Measurements from ENCODE around the gene FRMD1.

FRMD1 gene

DNA sequence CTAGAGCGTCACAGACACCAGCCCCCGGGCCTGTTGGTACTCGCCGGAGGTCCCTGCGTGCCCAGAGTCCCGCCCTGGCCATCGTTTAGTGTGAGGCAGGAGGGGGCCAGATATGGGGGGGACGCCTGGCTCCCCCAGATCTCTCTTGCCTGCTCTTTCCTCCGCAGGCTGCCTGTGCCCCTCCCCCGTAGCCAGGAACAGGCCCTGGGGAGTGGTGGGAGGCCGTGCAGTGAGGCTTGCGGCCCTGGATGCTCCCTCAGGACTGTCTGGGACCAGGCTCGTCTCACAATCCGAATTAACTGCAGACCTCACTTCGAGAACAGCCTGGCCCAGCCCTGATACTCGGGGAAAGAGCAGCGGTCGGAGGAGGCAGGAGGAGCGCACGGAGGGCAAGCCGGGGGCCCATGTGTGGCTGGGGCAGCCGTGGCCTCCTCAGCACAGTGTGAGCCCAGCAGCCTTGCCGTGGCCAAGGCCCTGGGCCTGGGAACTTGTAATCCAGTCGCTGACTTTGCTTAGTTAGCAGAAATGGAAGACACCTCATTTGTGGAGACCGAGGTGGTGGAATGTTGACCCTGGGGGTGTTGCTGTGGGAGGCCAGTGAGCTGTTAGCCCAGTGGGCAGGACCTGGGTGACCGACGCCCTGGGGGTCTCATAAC lies 28.7 kb downstream of the FRMD1 start:
- DNase-seq (ENCODE audit: low read depth in 1 of 2, low spot score in 1 of 2), result no peak
- no peak overlapping the region for H3K27ac ChIP-seq (replicated peaks)
- no peaks in the 10 kb centered on the region for H3K27me3 ChIP-seq (ENCODE audit: insufficient read depth, poor library complexity, severe bottlenecking)
- H3K4me3 ChIP-seq (replicated peaks; ENCODE audit: insufficient read depth, low read length), result no peak overlapping the region
- TF ChIP-seq, protein P1, sequence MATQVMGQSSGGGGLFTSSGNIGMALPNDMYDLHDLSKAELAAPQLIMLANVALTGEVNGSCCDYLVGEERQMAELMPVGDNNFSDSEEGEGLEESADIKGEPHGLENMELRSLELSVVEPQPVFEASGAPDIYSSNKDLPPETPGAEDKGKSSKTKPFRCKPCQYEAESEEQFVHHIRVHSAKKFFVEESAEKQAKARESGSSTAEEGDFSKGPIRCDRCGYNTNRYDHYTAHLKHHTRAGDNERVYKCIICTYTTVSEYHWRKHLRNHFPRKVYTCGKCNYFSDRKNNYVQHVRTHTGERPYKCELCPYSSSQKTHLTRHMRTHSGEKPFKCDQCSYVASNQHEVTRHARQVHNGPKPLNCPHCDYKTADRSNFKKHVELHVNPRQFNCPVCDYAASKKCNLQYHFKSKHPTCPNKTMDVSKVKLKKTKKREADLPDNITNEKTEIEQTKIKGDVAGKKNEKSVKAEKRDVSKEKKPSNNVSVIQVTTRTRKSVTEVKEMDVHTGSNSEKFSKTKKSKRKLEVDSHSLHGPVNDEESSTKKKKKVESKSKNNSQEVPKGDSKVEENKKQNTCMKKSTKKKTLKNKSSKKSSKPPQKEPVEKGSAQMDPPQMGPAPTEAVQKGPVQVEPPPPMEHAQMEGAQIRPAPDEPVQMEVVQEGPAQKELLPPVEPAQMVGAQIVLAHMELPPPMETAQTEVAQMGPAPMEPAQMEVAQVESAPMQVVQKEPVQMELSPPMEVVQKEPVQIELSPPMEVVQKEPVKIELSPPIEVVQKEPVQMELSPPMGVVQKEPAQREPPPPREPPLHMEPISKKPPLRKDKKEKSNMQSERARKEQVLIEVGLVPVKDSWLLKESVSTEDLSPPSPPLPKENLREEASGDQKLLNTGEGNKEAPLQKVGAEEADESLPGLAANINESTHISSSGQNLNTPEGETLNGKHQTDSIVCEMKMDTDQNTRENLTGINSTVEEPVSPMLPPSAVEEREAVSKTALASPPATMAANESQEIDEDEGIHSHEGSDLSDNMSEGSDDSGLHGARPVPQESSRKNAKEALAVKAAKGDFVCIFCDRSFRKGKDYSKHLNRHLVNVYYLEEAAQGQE (IDR thresholded peaks at IDR 0.05; ENCODE audit: insufficient replicate concordance, low read depth), result no peak
- no peak for TF ChIP-seq GABPA (IDR thresholded peaks at IDR 0.05; ENCODE audit: low read depth)
- TF ChIP-seq, protein P2, sequence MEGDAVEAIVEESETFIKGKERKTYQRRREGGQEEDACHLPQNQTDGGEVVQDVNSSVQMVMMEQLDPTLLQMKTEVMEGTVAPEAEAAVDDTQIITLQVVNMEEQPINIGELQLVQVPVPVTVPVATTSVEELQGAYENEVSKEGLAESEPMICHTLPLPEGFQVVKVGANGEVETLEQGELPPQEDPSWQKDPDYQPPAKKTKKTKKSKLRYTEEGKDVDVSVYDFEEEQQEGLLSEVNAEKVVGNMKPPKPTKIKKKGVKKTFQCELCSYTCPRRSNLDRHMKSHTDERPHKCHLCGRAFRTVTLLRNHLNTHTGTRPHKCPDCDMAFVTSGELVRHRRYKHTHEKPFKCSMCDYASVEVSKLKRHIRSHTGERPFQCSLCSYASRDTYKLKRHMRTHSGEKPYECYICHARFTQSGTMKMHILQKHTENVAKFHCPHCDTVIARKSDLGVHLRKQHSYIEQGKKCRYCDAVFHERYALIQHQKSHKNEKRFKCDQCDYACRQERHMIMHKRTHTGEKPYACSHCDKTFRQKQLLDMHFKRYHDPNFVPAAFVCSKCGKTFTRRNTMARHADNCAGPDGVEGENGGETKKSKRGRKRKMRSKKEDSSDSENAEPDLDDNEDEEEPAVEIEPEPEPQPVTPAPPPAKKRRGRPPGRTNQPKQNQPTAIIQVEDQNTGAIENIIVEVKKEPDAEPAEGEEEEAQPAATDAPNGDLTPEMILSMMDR (IDR thresholded peaks at IDR 0.05; ENCODE audit: insufficient read depth, low read length), result no peak
- TF ChIP-seq POLR2AphosphoS5 (IDR thresholded peaks at IDR 0.05; ENCODE audit: low read depth), result no peak
- no peak for TF ChIP-seq SPI1 (IDR thresholded peaks at IDR 0.05; ENCODE audit: borderline replicate concordance, low read depth)

DNA sequence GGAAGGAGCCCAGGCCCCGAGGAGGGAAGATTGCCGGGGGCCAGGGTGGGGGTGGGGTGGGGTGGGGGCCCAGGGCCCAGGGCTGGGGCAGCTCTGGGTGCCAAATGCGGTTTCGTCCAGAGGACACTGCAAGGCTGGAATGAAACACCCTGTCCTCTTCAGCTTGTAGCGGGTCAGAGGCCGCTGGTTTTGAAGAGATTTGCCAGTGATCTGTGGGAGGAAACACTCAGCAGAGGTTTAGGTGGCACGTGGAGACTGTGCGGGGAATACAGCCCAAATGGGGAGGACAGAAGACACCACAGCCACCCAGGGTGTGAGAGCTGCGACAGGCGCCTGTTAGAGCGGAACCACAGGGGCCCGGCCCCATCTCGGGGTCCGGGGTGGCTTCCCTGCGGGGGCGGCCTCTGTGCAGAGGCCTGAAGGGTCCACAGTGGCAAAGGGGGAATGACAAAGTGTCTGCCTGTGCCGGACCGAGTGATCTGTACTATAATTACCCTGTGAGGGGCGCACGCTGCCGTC lies 29.2 kb downstream of the FRMD1 start:
- H3K27ac ChIP-seq (replicated peaks), result no peak overlapping the region
- no peaks in the 10 kb centered on the region for H3K27me3 ChIP-seq (ENCODE audit: insufficient read depth, poor library complexity, severe bottlenecking)
- no peak for TF ChIP-seq SPI1 (IDR thresholded peaks at IDR 0.05; ENCODE audit: borderline replicate concordance, low read depth)
- no peak for TF ChIP-seq GABPA (IDR thresholded peaks at IDR 0.05; ENCODE audit: low read depth)
- TF ChIP-seq, protein P2 (IDR thresholded peaks at IDR 0.05; ENCODE audit: insufficient read depth, low read length), result no peak
- no peak for TF ChIP-seq POLR2AphosphoS5 (IDR thresholded peaks at IDR 0.05; ENCODE audit: low read depth)
- TF ChIP-seq, protein P1 (IDR thresholded peaks at IDR 0.05; ENCODE audit: insufficient replicate concordance, low read depth), result no peak
- DNase-seq (ENCODE audit: low read depth in 1 of 2, low spot score in 1 of 2), result no peak
- no peak overlapping the region for H3K4me3 ChIP-seq (replicated peaks; ENCODE audit: insufficient read depth, low read length)

DNA sequence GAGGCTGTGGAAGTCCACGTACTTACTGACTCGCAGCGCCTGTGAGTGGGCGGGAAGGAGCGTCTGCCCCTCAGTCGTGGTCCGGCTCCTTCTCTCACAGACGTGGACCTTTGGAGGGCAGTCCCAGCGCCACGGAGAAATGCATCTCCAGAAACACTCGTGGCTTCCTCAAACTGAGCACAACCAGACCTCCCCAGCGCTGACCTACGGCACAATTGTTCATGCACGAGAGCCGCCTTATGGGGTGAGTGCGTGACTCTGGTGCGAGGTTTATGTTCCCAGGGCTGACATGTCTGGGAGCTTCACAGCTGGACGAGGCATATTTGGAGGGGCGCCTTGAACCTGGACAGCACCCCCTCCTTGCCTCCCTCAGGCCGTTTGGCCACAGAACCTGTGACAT lies 29.7 kb downstream of the FRMD1 start:
- TF ChIP-seq POLR2AphosphoS5 (IDR thresholded peaks at IDR 0.05; ENCODE audit: low read depth) (no peak), SPI1 (IDR thresholded peaks at IDR 0.05; ENCODE audit: borderline replicate concordance, low read depth) (no peak), GABPA (IDR thresholded peaks at IDR 0.05; ENCODE audit: low read depth) (no peak)
- TF ChIP-seq, protein P2 (IDR thresholded peaks at IDR 0.05; ENCODE audit: insufficient read depth, low read length), result no peak
- TF ChIP-seq, protein P1 (IDR thresholded peaks at IDR 0.05; ENCODE audit: insufficient replicate concordance, low read depth), result no peak
- Histone ChIP-seq H3K27ac (replicated peaks) (no peak overlapping the region), H3K27me3 (ENCODE audit: insufficient read depth, poor library complexity, severe bottlenecking) (no peaks in the 10 kb centered on the region), H3K4me3 (replicated peaks; ENCODE audit: insufficient read depth, low read length) (no peak overlapping the region)
- DNase-seq (ENCODE audit: low read depth in 1 of 2, low spot score in 1 of 2), result no peak
